Ishikawa (cell line): ENCODE results near the gene SLC16A4.

Experiments
- EP300 ChIP-seq: IDR thresholded peaks from 2 replicates; pipeline ENCODE4 v1.6.1; 2012; ENCODE audit warnings: borderline replicate concordance
- RAD21 ChIP-seq: IDR thresholded peaks from 2 replicates; pipeline ENCODE4 v1.6.1; 2012; ENCODE audit warnings: low read depth
- TCF12 ChIP-seq: IDR thresholded peaks from 2 replicates; pipeline ENCODE4 v1.6.1; 2012; ENCODE audit warnings: low read depth
- YY1 ChIP-seq: IDR thresholded peaks from 2 replicates; pipeline ENCODE4 v1.6.1; 2012; ENCODE audit warnings: low read depth
- TF ChIP-seq, protein P1 (sequence below): IDR thresholded peaks from 2 replicates; pipeline ENCODE4 v1.6.1; 2012

DNA sequence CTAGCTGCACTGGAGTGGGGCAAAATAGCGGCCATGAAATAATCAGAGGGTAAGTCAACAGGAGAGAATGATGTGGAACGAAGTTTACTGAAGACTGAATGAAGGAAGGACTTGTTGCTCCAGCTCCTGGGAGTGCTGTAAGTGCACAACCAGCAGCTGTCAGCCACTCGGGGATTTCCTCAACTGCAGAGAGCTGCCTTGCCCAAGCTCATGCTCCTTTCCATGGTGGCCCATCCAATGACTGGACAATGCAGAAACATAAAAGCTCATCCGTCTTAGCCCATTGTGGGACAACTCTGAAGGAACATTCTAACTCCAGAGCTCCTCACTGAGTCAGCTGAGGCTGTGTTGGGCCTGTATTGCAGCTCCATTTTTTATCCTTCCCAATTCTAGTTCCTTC lies 72.8 kb downstream of the SLC16A4 start:
- TF ChIP-seq EP300 (no peak), YY1 (no peak), TCF12 (no peak), RAD21 (no peak)
- TF ChIP-seq, protein P1, sequence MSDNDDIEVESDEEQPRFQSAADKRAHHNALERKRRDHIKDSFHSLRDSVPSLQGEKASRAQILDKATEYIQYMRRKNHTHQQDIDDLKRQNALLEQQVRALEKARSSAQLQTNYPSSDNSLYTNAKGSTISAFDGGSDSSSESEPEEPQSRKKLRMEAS = no peak
